ENCODE data around the gene RPL10.
A peak's percentile ranks its signal among the peaks of the same experiment; 100 is the strongest.

RPL10 gene

GRCh38 chrX:154355776-154356140 is 42.4 kb upstream of the RPL10 start:
- Mint-ChIP-seq H3K27me3 (ENCODE audit: low read depth) (no peaks in the 10 kb centered on the region), H3K36me3 (ENCODE audit: low read depth) (peaks cover 35% of the 10 kb centered on the region), H3K27ac (no peak overlapping the region), H3K4me3 (no peak overlapping the region), H3K4me1 (ENCODE audit: low read depth) (peaks cover 5% of the 10 kb centered on the region), H3K9me3 (no peaks in the 10 kb centered on the region)
- no peak for DNase-seq (ENCODE audit: low spot score)

GRCh38 chrX:154356596-154356995 is 41.6 kb upstream of the RPL10 start:
- Mint-ChIP-seq H3K4me3 (no peak overlapping the region), H3K27ac (no peak overlapping the region), H3K9me3 (no peaks in the 10 kb centered on the region), H3K36me3 (ENCODE audit: low read depth) (peaks cover 38% of the 10 kb centered on the region), H3K27me3 (ENCODE audit: low read depth) (no peaks in the 10 kb centered on the region), H3K4me1 (ENCODE audit: low read depth) (peaks cover 5% of the 10 kb centered on the region)
- DNase-seq (ENCODE audit: low spot score) = no peak

DNA sequence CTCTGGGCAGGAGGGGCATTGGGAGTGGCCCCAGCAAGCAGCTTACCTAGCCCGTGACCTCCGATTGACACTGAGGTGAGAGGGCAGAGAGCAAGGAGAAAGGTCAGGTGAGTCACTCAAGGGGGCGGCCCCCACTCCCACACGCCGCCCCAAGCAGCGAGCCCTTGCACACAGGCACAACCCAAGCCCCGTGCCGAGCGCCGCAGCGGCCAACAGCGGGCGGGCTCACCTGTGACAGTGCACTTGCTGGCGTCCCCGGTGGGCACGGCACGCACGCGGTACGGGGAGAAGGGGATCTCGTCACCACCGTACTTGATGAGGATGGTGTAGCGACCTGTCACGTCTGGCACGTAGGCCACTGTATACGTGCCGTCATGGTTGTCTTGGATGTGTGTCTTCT is 41.0 kb upstream of the RPL10 start:
- Mint-ChIP-seq H3K4me1 (ENCODE audit: low read depth) (peaks cover 2% of the 10 kb centered on the region), H3K27me3 (ENCODE audit: low read depth) (no peaks in the 10 kb centered on the region), H3K9me3 (no peaks in the 10 kb centered on the region), H3K27ac (no peak overlapping the region), H3K36me3 (ENCODE audit: low read depth) (peaks cover 39% of the 10 kb centered on the region), H3K4me3 (no peak overlapping the region)
- DNase-seq (ENCODE audit: low spot score) = no peak

- Mint-ChIP-seq H3K4me3 (no peak overlapping the region), H3K9me3 (no peaks in the 10 kb centered on the region), H3K27ac (no peak overlapping the region), H3K4me1 (ENCODE audit: low read depth) (peaks cover 5% of the 10 kb centered on the region), H3K36me3 (ENCODE audit: low read depth) (peaks cover 40% of the 10 kb centered on the region), H3K27me3 (ENCODE audit: low read depth) (no peaks in the 10 kb centered on the region)
- DNase-seq (ENCODE audit: low spot score) = no peak
Observed at GRCh38 chrX:154358011-154358410, 40.2 kb upstream of the RPL10 start.

- H3K9me3 Mint-ChIP-seq = no peaks in the 10 kb centered on the region
- H3K4me1 Mint-ChIP-seq (ENCODE audit: low read depth) = peaks cover 5% of the 10 kb centered on the region
- H3K36me3 Mint-ChIP-seq (ENCODE audit: low read depth) = peaks cover 35% of the 10 kb centered on the region
- H3K27ac Mint-ChIP-seq = peak overlapping the region; percentile 31
- no peaks in the 10 kb centered on the region for H3K27me3 Mint-ChIP-seq (ENCODE audit: low read depth)
- no peak for DNase-seq (ENCODE audit: low spot score)
- H3K4me3 Mint-ChIP-seq = no peak overlapping the region
Observed at GRCh38 chrX:154358829-154359228, 39.3 kb upstream of the RPL10 start.

- H3K9me3 Mint-ChIP-seq = no peaks in the 10 kb centered on the region
- DNase-seq (ENCODE audit: low spot score) = no peak
- no peak overlapping the region for H3K27ac Mint-ChIP-seq
- H3K27me3 Mint-ChIP-seq (ENCODE audit: low read depth) = no peaks in the 10 kb centered on the region
- H3K4me1 Mint-ChIP-seq (ENCODE audit: low read depth) = peaks cover 5% of the 10 kb centered on the region
- peaks cover 36% of the 10 kb centered on the region for H3K36me3 Mint-ChIP-seq (ENCODE audit: low read depth)
- no peak overlapping the region for H3K4me3 Mint-ChIP-seq
Observed at GRCh38 chrX:154359362-154360154, 38.6 kb upstream of the RPL10 start.

DNA sequence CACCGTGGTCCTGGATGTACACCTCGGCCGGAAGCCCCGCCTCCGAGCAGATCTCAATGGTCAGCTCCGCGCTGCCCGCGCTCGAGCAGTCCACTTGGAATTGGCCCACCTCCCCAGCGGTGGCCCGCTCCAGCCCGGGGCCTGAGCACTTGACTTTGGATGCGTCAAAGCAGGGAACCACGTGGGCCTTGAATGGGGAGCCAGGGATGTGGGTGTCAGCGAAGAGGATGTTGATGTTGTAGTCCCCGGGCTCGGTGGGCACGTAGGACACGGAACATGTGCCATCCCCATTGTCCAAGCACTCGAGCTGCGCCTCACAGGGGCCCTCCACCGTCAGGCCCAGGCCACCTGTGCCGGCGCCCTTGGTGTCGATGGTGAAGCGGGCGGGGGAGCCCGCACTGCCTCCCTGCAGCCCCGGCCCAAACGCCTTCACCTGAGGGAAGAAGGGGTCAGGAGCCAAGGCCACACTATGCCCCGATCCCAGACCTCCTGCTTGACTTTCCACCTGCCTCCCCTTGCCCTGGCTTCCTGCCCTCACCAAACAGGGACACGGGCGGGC is 37.9 kb upstream of the RPL10 start:
- no peaks in the 10 kb centered on the region for H3K27me3 Mint-ChIP-seq (ENCODE audit: low read depth)
- H3K4me3 Mint-ChIP-seq = no peak overlapping the region
- H3K9me3 Mint-ChIP-seq = no peaks in the 10 kb centered on the region
- peaks cover 8% of the 10 kb centered on the region for H3K4me1 Mint-ChIP-seq (ENCODE audit: low read depth)
- peaks cover 42% of the 10 kb centered on the region for H3K36me3 Mint-ChIP-seq (ENCODE audit: low read depth)
- no peak for DNase-seq (ENCODE audit: low spot score)
- no peak overlapping the region for H3K27ac Mint-ChIP-seq

- Mint-ChIP-seq H3K27ac (no peak overlapping the region), H3K4me3 (no peak overlapping the region), H3K27me3 (ENCODE audit: low read depth) (no peaks in the 10 kb centered on the region), H3K4me1 (ENCODE audit: low read depth) (peaks cover 8% of the 10 kb centered on the region), H3K9me3 (no peaks in the 10 kb centered on the region), H3K36me3 (ENCODE audit: low read depth) (peaks cover 47% of the 10 kb centered on the region)
- no peak for DNase-seq (ENCODE audit: low spot score)
Observed at GRCh38 chrX:154362085-154362742, 36.0 kb upstream of the RPL10 start.

DNA sequence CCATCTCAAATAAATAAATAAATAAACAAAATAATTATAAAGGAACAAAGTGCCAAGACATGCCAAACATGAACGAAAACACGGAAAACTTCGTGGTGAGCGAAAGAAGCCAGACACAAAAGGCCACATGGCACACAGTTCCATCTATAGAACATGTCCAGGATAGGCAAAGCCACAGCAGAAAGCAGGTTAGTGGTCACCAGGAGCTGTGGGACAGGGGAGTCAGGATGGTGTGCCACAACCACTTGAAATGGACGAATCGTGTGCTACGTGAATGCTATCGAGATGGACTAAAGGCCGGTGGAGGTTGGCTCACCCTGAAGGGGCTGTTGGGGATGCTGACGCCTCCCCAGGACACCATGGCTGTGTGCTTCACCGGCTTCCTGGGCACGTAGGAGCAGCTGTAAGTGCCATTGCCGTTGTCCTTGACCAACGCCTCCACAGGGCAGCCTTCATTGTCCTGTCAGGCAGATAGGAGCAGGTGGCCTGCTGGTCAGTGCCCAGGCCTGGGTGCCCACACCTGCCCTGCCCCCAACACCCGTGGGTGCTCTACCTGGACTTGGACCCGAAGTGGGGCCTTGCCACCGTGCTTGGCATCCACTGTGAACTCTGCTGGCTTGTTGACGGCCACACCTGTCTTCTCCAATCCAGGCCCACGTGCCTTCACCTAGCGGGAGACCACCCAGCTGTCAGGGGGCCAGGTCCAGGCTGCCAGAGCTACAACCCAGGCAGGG is 34.3 kb upstream of the RPL10 start:
- H3K4me3 Mint-ChIP-seq = no peak overlapping the region
- no peak for DNase-seq (ENCODE audit: low spot score)

DNA sequence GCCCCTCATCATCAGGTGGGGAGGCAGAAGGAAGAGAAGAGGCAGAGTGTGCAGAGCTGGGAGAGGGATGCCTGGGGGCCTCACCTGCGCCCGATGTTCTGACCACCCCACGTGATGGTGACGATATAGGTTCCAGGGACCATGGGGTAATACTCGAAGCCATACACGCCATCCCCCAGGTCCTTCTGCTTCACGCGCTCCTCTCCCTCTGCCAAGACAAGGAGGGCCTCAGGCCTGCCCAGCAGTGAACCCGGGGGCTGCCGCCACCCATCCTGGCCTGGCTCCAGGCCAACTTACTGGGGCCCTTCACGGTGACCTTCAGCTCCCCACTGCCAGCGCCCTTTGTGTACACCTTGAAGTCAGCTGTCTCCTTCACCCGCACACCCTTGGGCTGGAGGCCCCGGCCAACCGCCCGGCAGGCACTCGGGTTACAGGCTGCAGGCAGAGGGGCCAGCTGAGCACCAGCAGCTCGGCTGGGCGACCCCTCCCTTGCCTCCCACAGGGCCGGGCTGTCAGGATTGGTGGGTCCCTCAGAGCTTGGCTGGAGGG is 33.1 kb upstream of the RPL10 start:
- no peaks in the 10 kb centered on the region for H3K9me3 Mint-ChIP-seq
- H3K4me3 Mint-ChIP-seq = no peak overlapping the region
- H3K4me1 Mint-ChIP-seq (ENCODE audit: low read depth) = peaks cover 11% of the 10 kb centered on the region
- H3K27me3 Mint-ChIP-seq (ENCODE audit: low read depth) = no peaks in the 10 kb centered on the region
- DNase-seq (ENCODE audit: low spot score) = no peak
- peaks cover 52% of the 10 kb centered on the region for H3K36me3 Mint-ChIP-seq (ENCODE audit: low read depth)
- no peak overlapping the region for H3K27ac Mint-ChIP-seq

More for the DNA sequence above, 34.3 kb upstream of the RPL10 start:
- peak overlapping the region; percentile 67 for H3K27ac Mint-ChIP-seq
- no peaks in the 10 kb centered on the region for H3K9me3 Mint-ChIP-seq
- peaks cover 11% of the 10 kb centered on the region for H3K4me1 Mint-ChIP-seq (ENCODE audit: low read depth)
- H3K27me3 Mint-ChIP-seq (ENCODE audit: low read depth) = no peaks in the 10 kb centered on the region
- H3K36me3 Mint-ChIP-seq (ENCODE audit: low read depth) = peaks cover 45% of the 10 kb centered on the region

- no peaks in the 10 kb centered on the region for H3K27me3 Mint-ChIP-seq (ENCODE audit: low read depth)
- peaks cover 11% of the 10 kb centered on the region for H3K4me1 Mint-ChIP-seq (ENCODE audit: low read depth)
- no peak for DNase-seq (ENCODE audit: low spot score)
- no peak overlapping the region for H3K4me3 Mint-ChIP-seq
- H3K36me3 Mint-ChIP-seq (ENCODE audit: low read depth) = peaks cover 50% of the 10 kb centered on the region
- H3K9me3 Mint-ChIP-seq = no peaks in the 10 kb centered on the region
- H3K27ac Mint-ChIP-seq = no peak overlapping the region
Observed at GRCh38 chrX:154365997-154366665, 32.0 kb upstream of the RPL10 start.

DNA sequence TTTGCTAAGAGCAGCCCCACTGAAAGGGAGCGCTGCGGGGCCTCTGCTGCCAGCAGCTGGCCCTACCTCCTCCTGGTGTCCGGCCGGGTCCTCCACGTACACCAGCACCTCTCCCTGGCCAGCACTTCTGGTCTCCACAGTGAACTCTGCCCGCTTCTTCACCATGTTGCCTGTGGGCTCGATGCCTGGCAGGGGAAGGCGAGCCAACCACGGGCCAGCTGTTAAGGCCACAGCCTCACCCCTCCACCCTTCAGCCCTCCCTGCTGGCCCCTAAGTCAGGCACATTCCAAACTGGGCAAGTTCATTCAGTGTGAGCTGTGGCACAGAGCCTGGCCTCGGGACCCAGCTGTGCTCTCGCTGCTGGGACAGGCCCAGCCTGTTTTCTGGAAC is 31.5 kb upstream of the RPL10 start:
- H3K27me3 Mint-ChIP-seq (ENCODE audit: low read depth) = no peaks in the 10 kb centered on the region
- no peak for DNase-seq (ENCODE audit: low spot score)
- peaks cover 11% of the 10 kb centered on the region for H3K4me1 Mint-ChIP-seq (ENCODE audit: low read depth)
- H3K36me3 Mint-ChIP-seq (ENCODE audit: low read depth) = peaks cover 46% of the 10 kb centered on the region
- H3K4me3 Mint-ChIP-seq = no peak overlapping the region
- H3K27ac Mint-ChIP-seq = no peak overlapping the region
- no peaks in the 10 kb centered on the region for H3K9me3 Mint-ChIP-seq

- Mint-ChIP-seq H3K36me3 (ENCODE audit: low read depth) (peaks cover 42% of the 10 kb centered on the region), H3K4me3 (peak overlapping the region; percentile 90), H3K27me3 (ENCODE audit: low read depth) (no peaks in the 10 kb centered on the region), H3K4me1 (ENCODE audit: low read depth) (peaks cover 14% of the 10 kb centered on the region), H3K9me3 (no peaks in the 10 kb centered on the region), H3K27ac (peak overlapping the region; percentile 90)
- no peak for DNase-seq (ENCODE audit: low spot score)
Observed at GRCh38 chrX:154367474-154368308, 30.5 kb upstream of the RPL10 start.
